Keratinocyte (primary cell): ENCODE measurements around the gene ARNT2. TPM values are rescaled to one million over a fixed set of nuclear protein-coding genes. Genes with fewer than 3 reads are reported as not detected.

Source experiments
- DNase-seq: peaks from one replicate; pipeline ENCODE4 v3.0.0-alpha.2; 2011; ENCODE audit warnings: low read depth, missing footprints, low spot score
- FAIRE-seq: peaks from 2 replicates; lab custom pipeline; 2011; peaks lifted over from hg19 to GRCh38; lab: Jason Lieb, UNC
- H2AFZ ChIP-seq: 2 replicates; pipeline ENCODE4 v1.6.0; 2012; ENCODE audit warnings: low read length, control low read depth, inconsistent platforms; ENCODE audit not compliant: control insufficient read depth
- H3K27ac ChIP-seq: 2 replicates; pipeline ENCODE4 v1.5.1; 2011; ENCODE audit warnings: low read length; ENCODE audit not compliant: control insufficient read depth, insufficient read depth
- H3K27me3 ChIP-seq: 3 replicates; pipeline ENCODE4 v1.6.0; 2011; ENCODE audit warnings: low read length; ENCODE audit not compliant: control insufficient read depth, insufficient read depth; ENCODE audit errors: extremely low read depth
- H3K36me3 ChIP-seq, 2 experiments: 2 replicates in 1 of 2; 3 replicates in 1 of 2; pipeline ENCODE4 v1.5.1; 2011; ENCODE audit warnings: low read length in 2 of 2, mild to moderate bottlenecking in 1 of 2; ENCODE audit not compliant: control insufficient read depth in 2 of 2, insufficient read depth in 2 of 2; ENCODE audit errors: extremely low read depth in 1 of 2
- H3K4me1 ChIP-seq: 3 replicates; pipeline ENCODE4 v1.5.1; 2011; ENCODE audit warnings: low read length; ENCODE audit not compliant: control insufficient read depth, insufficient read depth; ENCODE audit errors: extremely low read depth
- H3K4me2 ChIP-seq: 3 replicates; pipeline ENCODE4 v1.6.0; 2011; ENCODE audit warnings: low read depth, low read length; ENCODE audit not compliant: control insufficient read depth, insufficient read depth; ENCODE audit errors: extremely low read depth
- H3K4me3 ChIP-seq, 3 experiments: fragments of 200-600 bp in 1 of 3; sonication (generic) in 1 of 3; 2 replicates in 2 of 3; 3 replicates in 1 of 3; pipeline ENCODE4 v1.5.1; 2011 to 2016; ENCODE audit warnings: low read length in 3 of 3, mild to moderate bottlenecking in 3 of 3, control low read depth in 2 of 3, inconsistent platforms in 1 of 3, low read depth in 1 of 3, mixed read lengths in 1 of 3, mixed run types in 1 of 3, moderate library complexity in 1 of 3; ENCODE audit not compliant: control insufficient read depth in 2 of 3, insufficient read depth in 2 of 3; ENCODE audit errors: extremely low read depth in 1 of 3
- H3K79me2 ChIP-seq: 2 replicates; pipeline ENCODE4 v1.6.0; 2012; ENCODE audit warnings: low read length; ENCODE audit not compliant: control insufficient read depth, insufficient read depth
- H3K9ac ChIP-seq: 3 replicates; pipeline ENCODE4 v1.6.0; 2011; ENCODE audit warnings: low read length; ENCODE audit not compliant: control insufficient read depth, insufficient read depth; ENCODE audit errors: extremely low read depth
- H3K9me1 ChIP-seq: 3 replicates; pipeline ENCODE4 v1.6.0; 2011; ENCODE audit warnings: low read length; ENCODE audit not compliant: control insufficient read depth, insufficient read depth; ENCODE audit errors: extremely low read depth
- H3K9me3 ChIP-seq: 2 replicates; pipeline ENCODE4 v1.5.1; 2012; ENCODE audit warnings: low read depth, low read length; ENCODE audit not compliant: control insufficient read depth
- H4K20me1 ChIP-seq: 3 replicates; pipeline ENCODE4 v1.6.0; 2011; ENCODE audit warnings: low read length; ENCODE audit not compliant: control insufficient read depth, insufficient read depth; ENCODE audit errors: extremely low read depth
- CTCF ChIP-seq, 3 experiments: IDR thresholded peaks in 1 of 3; conservative IDR thresholded peaks in 1 of 3; optimal IDR thresholded peaks in 1 of 3; 2 replicates in 2 of 3; 3 replicates in 1 of 3; pipeline versions ENCODE3 to v1.5.1; 2011; ENCODE audit warnings: low read length in 3 of 3, mild to moderate bottlenecking in 3 of 3, moderate library complexity in 2 of 3, control low read depth in 1 of 3, inconsistent platforms in 1 of 3; ENCODE audit not compliant: insufficient read depth in 2 of 3; ENCODE audit errors: extremely low read depth in 1 of 3
- EZH2 ChIP-seq: IDR thresholded peaks from one replicate; pipeline ENCODE4 v1.6.1; 2012; ENCODE audit warnings: inconsistent platforms, mild to moderate bottlenecking, low read length, moderate library complexity
- dilution Hi-C: fragments of 300-500 bp; cut with MboI; formaldehyde crosslinking; loops from one replicate; pipeline ENCODE4 v1.7.0; 2020; ENCODE audit warnings: low sequenced_read_pairs; ENCODE audit not compliant: extremely low pct_ligation_motif_present
- polyA plus RNA-seq, 5 experiments: library from polyadenylated mRNA; depleted of rRNA in 3 of 5; stranded (reverse) in 3 of 5; stranded (forward) in 1 of 5; unstranded in 1 of 5; fragments of >200 nt; gene quantifications; 1 replicate in 1 of 5; 2 replicates in 3 of 5; 3 replicates in 1 of 5; pipeline versions ENCODE4 v1.2.1 to v1.2.3, GENCODE V29; 2011 to 2012; ENCODE audit warnings: missing spikeins in 2 of 5, low read depth in 1 of 5, low replicate concordance in 1 of 5

Gene ARNT2
- polyA plus RNA-seq, 1 donor (not counting 4 experiments of a cell fraction or from before 2014, with no cell fraction given), result 0.16 TPM

GRCh38 chr15:80471881-80472280 is 67.7 kb downstream of the ARNT2 start:
- no peak overlapping the region for H3K4me3 ChIP-seq
- H3K9me1 ChIP-seq, result no peaks in the 10 kb centered on the region
- H3K79me2 ChIP-seq, result no peaks in the 10 kb centered on the region
- no peak overlapping the region for H3K27ac ChIP-seq
- peaks cover 2% of the 10 kb centered on the region for H3K9me3 ChIP-seq
- H3K4me1 ChIP-seq, result no peaks in the 10 kb centered on the region
- no peak for FAIRE-seq
- dilution Hi-C loops, result no loop called here
- TF ChIP-seq CTCF (optimal IDR thresholded peaks at IDR 0.05 in 1 of 3, IDR thresholded peaks at IDR 0.05 in 1 of 3, conservative IDR thresholded peaks at IDR 0.05 in 1 of 3; ENCODE audit: extremely low read depth in 1 of 3, insufficient read depth in 2 of 3, low read length in 3 of 3), result no peak
- TF ChIP-seq EZH2, result no peak
- H3K4me2 ChIP-seq, result no peak overlapping the region
- no peak overlapping the region for H2AFZ ChIP-seq
- no peaks in the 10 kb centered on the region for H3K36me3 ChIP-seq
- H3K27me3 ChIP-seq, result peaks cover 4% of the 10 kb centered on the region
- H3K9ac ChIP-seq, result no peak overlapping the region
- no peaks in the 10 kb centered on the region for H4K20me1 ChIP-seq
- no peak for DNase-seq

- dilution Hi-C loops, result no loop called here
- no peak for FAIRE-seq
- H3K27me3 ChIP-seq, result no peaks in the 10 kb centered on the region
- H3K9me1 ChIP-seq, result no peaks in the 10 kb centered on the region
- no peak for DNase-seq
- no peak overlapping the region for H3K27ac ChIP-seq
- no peak overlapping the region for H3K9ac ChIP-seq
- H3K4me2 ChIP-seq, result no peak overlapping the region
- H3K36me3 ChIP-seq, result no peaks in the 10 kb centered on the region
- no peaks in the 10 kb centered on the region for H3K4me1 ChIP-seq
- peaks cover 2% of the 10 kb centered on the region for H3K9me3 ChIP-seq
- H4K20me1 ChIP-seq, result no peaks in the 10 kb centered on the region
- no peaks in the 10 kb centered on the region for H3K79me2 ChIP-seq
- H2AFZ ChIP-seq, result no peak overlapping the region
- no peak for TF ChIP-seq CTCF (optimal IDR thresholded peaks at IDR 0.05 in 1 of 3, IDR thresholded peaks at IDR 0.05 in 1 of 3, conservative IDR thresholded peaks at IDR 0.05 in 1 of 3; ENCODE audit: extremely low read depth in 1 of 3, insufficient read depth in 2 of 3, low read length in 3 of 3)
- no peak for TF ChIP-seq EZH2
- H3K4me3 ChIP-seq, result no peak overlapping the region
These were observed 69.4 kb downstream of the ARNT2 start for GRCh38 chr15:80473286-80474223.
